Right lobe of liver (tissue), 4 donors: ENCODE data around the gene S100A8.

Experiments used
- CTCF ChIP-seq, 4 donors: fragments of 200-600 bp in 3 of 4; fragments of 450-650 bp in 1 of 4; IDR thresholded peaks; one replicate each; pipeline versions ENCODE4 v1.5.1 to v1.8.0; 2016 to 2022; ENCODE audit warnings: antibody characterized with exemption in 4 of 4, mild to moderate bottlenecking in 2 of 4
- POLR2A ChIP-seq: fragments of 450-650 bp; IDR thresholded peaks from one replicate; pipeline ENCODE4 v1.6.1; 2017; ENCODE audit warnings: antibody characterized with exemption, mild to moderate bottlenecking
- donor health status: DM: no; HTN: no; CAD: no.
- donor health status: DM: no; HTN: no; CAD: no.
- donor health status: DM: no; HTN: yes; CAD: no.

- TF ChIP-seq CTCF (IDR thresholded peaks at IDR 0.05) (no peak), POLR2A (no peak)
These were observed 42.1 kb downstream of the S100A8 start, which contains the start of gene PGLYRP4 for GRCh38 chr1:153348511-153349362.
